BJ (cell line): ENCODE measurements around the gene SPTBN5. TPM values are rescaled to one million over a fixed set of nuclear protein-coding genes. Genes with fewer than 3 reads are reported as not detected.

Source experiments
- CTCF ChIA-PET: fragments of 350-600 bp; formaldehyde crosslinking; extraction: SDS; loops from one replicate; lab custom pipeline; 2021; ENCODE audit warnings: antibody characterized with exemption, inconsistent platforms; lab: Yijun Ruan, JAX
- POLR2A ChIA-PET: fragments of 300-600 bp; sonication (Branson Sonifier 250); formaldehyde crosslinking; extraction: SDS; loops from one replicate; lab custom pipeline; 2021; ENCODE audit warnings: antibody characterized with exemption; lab: Charles Lee
- DNase-seq: peaks from one replicate; pipeline ENCODE4 v3.0.0-alpha.2; 2011; ENCODE audit warnings: low read depth
- H3K27me3 ChIP-seq: 2 replicates; pipeline ENCODE4 v1.6.0; 2011; ENCODE audit warnings: low read length; ENCODE audit not compliant: control insufficient read depth, insufficient read depth
- H3K36me3 ChIP-seq: 2 replicates; pipeline ENCODE4 v1.5.1; 2011; ENCODE audit warnings: low read length; ENCODE audit not compliant: control insufficient read depth, insufficient read depth
- H3K4me3 ChIP-seq: 2 replicates; pipeline ENCODE4 v1.5.1; 2011; ENCODE audit warnings: low read depth, mild to moderate bottlenecking, control low read depth, low read length
- CTCF ChIP-seq: IDR thresholded peaks from 2 replicates; pipeline ENCODE4 v1.5.1; 2011; ENCODE audit warnings: low read depth, mild to moderate bottlenecking, control low read depth, inconsistent platforms, low read length, moderate library complexity; ENCODE audit not compliant: insufficient read depth
- polyA plus RNA-seq: library from polyadenylated mRNA; depleted of rRNA; stranded (reverse); fragments of >200 nt; gene quantifications from 2 replicates; pipeline ENCODE4 v1.2.3, GENCODE V29; 2011

The SPTBN5 gene
- polyA plus RNA-seq, 1 experiment: 0.04 TPM

- no peak for DNase-seq
- no peak for TF ChIP-seq CTCF
- CTCF ChIA-PET: interaction anchor here (1.1 kb wide), 1 partner anchor 227 kb away, joined by 3 read pairs; no protein-coding TSS in a partner anchor
- Histone ChIP-seq H3K27me3 (no peaks in the 10 kb centered on the region), H3K4me3 (no peak overlapping the region), H3K36me3 (peaks cover 7% of the 10 kb centered on the region)
- POLR2A ChIA-PET: no interaction called here
Observed at GRCh38 chr15:41829959-41830646, 63.8 kb downstream of the SPTBN5 start.

- Histone ChIP-seq H3K4me3 (peak overlapping the region; percentile 70), H3K36me3 (peaks cover 12% of the 10 kb centered on the region), H3K27me3 (no peaks in the 10 kb centered on the region)
- no peak for DNase-seq
- CTCF ChIA-PET: no interaction called here
- no peak for TF ChIP-seq CTCF
- POLR2A ChIA-PET: interaction anchor here (0.6 kb wide), 1 partner anchor 31 kb away, joined by 3 read pairs; no protein-coding TSS in a partner anchor
Observed at GRCh38 chr15:41828807-41829141, 65.1 kb downstream of the SPTBN5 start.

- peaks cover 18% of the 10 kb centered on the region for H3K36me3 ChIP-seq
- H3K27me3 ChIP-seq: no peaks in the 10 kb centered on the region
- no peak for DNase-seq
- ChIA-PET POLR2A (interaction anchor here (0.6 kb wide), 1 partner anchor 32 kb away, joined by 3 read pairs; no protein-coding TSS in a partner anchor), CTCF (no interaction called here)
- H3K4me3 ChIP-seq: peak within 1 kb of the TSS; percentile 70
- no peak for TF ChIP-seq CTCF
Observed at GRCh38 chr15:41827880-41828806, 65.7 kb downstream of the SPTBN5 start, which contains the start of gene JMJD7. JMJD7 (plus strand) TSS chr15:41828092; CDS start chr15:41828125, 33 bp downstream.

GRCh38 chr15:41827290-41827879 is 66.5 kb downstream of the SPTBN5 start:
- POLR2A ChIA-PET: no interaction called here
- CTCF ChIA-PET: no interaction called here
- Histone ChIP-seq H3K27me3 (no peaks in the 10 kb centered on the region), H3K4me3 (peak overlapping the region; percentile 70), H3K36me3 (peaks cover 23% of the 10 kb centered on the region)
- DNase-seq: no peak
- TF ChIP-seq CTCF: no peak
